CD14-positive monocyte (primary cell): ENCODE data around the gene SLC16A13. TPM values are rescaled to one million over a fixed set of nuclear protein-coding genes. Genes with fewer than 3 reads are reported as not detected.
A peak's percentile ranks its signal among the peaks of the same experiment; 100 is the strongest.

Experiments
- DNase-seq, 3 donors: peaks; one replicate each; pipeline ENCODE4 v3.0.0-alpha.2; 2011 to 2022
- H2AFZ ChIP-seq: 2 replicates; pipeline ENCODE4 v1.6.0; 2012; ENCODE audit warnings: mild to moderate bottlenecking, low read depth, low read length, inconsistent platforms; ENCODE audit not compliant: insufficient read depth, poor library complexity, severe bottlenecking
- H3K27ac ChIP-seq, 2 donors: 1 replicate in 1 of 2; 2 replicates in 1 of 2; pipeline ENCODE4 v1.5.1; 2012 to 2013; ENCODE audit warnings: low read length in 2 of 2, control low read depth in 1 of 2, inconsistent platforms in 1 of 2, low read depth in 1 of 2, mild to moderate bottlenecking in 1 of 2
- H3K27me3 ChIP-seq, 2 donors: one replicate each; pipeline versions ENCODE4 v1.6.0 to v1.6.1; 2011 to 2013; ENCODE audit warnings: low read length in 2 of 2; ENCODE audit not compliant: control insufficient read depth in 2 of 2, insufficient read depth in 2 of 2
- H3K36me3 ChIP-seq, 2 donors: replicated peaks in 1 of 2; 1 replicate in 1 of 2; 2 replicates in 1 of 2; pipeline versions ENCODE4 v1.5.1 to v1.6.1; 2012 to 2013; ENCODE audit warnings: low read length in 2 of 2, control low read depth in 1 of 2, inconsistent platforms in 1 of 2, mild to moderate bottlenecking in 1 of 2; ENCODE audit not compliant: insufficient read depth in 2 of 2, control insufficient read depth in 1 of 2
- H3K4me1 ChIP-seq, 2 donors: 1 replicate in 1 of 2; 2 replicates in 1 of 2; pipeline versions ENCODE4 v1.5.1 to v1.6.1; 2012 to 2013; ENCODE audit warnings: low read length in 2 of 2, control low read depth in 1 of 2, inconsistent platforms in 1 of 2, mild to moderate bottlenecking in 1 of 2, moderate library complexity in 1 of 2; ENCODE audit not compliant: insufficient read depth in 2 of 2, control insufficient read depth in 1 of 2
- H3K4me2 ChIP-seq: replicated peaks from 2 replicates; pipeline ENCODE3; 2012; ENCODE audit warnings: low read length, moderate library complexity, mild to moderate bottlenecking; ENCODE audit not compliant: poor library complexity, severe bottlenecking; ENCODE audit errors: extremely low read depth
- H3K4me3 ChIP-seq, 3 experiments: fragments of 200-600 bp in 1 of 3; sonication (generic) in 1 of 3; replicated peaks in 1 of 3; 1 replicate in 2 of 3; 2 replicates in 1 of 3; pipeline ENCODE4 v1.5.1; 2011 to 2013; ENCODE audit warnings: low read length in 3 of 3, mild to moderate bottlenecking in 3 of 3, control low read depth in 2 of 3, low read depth in 2 of 3, inconsistent platforms in 1 of 3, moderate library complexity in 1 of 3
- H3K79me2 ChIP-seq: 2 replicates; pipeline ENCODE4 v1.6.0; 2012; ENCODE audit warnings: mild to moderate bottlenecking, control low read depth, inconsistent platforms, low read length, moderate library complexity; ENCODE audit not compliant: insufficient read depth
- H3K9ac ChIP-seq: 2 replicates; pipeline ENCODE4 v1.6.0; 2017; ENCODE audit warnings: low read length, mild to moderate bottlenecking; ENCODE audit not compliant: insufficient read depth, poor library complexity, severe bottlenecking
- H3K9me3 ChIP-seq, 2 donors: replicated peaks in 1 of 2; 1 replicate in 1 of 2; 2 replicates in 1 of 2; pipeline versions ENCODE4 v1.5.1 to v1.6.1; 2012 to 2013; ENCODE audit warnings: low read length in 2 of 2, control low read depth in 1 of 2; ENCODE audit not compliant: control insufficient read depth in 1 of 2, insufficient read depth in 1 of 2
- H4K20me1 ChIP-seq: 2 replicates; pipeline ENCODE4 v1.6.0; 2012; ENCODE audit warnings: mild to moderate bottlenecking, low read length, control low read depth, moderate library complexity; ENCODE audit not compliant: insufficient read depth
- H3K27ac Mint-ChIP-seq, 7 donors: one replicate each; pipeline ENCODE4 v1.8.0; 2020; ENCODE audit warnings: mild to moderate bottlenecking in 7 of 7, mixed read lengths in 7 of 7, moderate library complexity in 6 of 7, inconsistent platforms in 2 of 7
- H3K27me3 Mint-ChIP-seq, 3 donors: one replicate each; pipeline ENCODE4 v1.8.0; 2021 to 2022; ENCODE audit warnings: low read depth in 3 of 3, mild to moderate bottlenecking in 3 of 3, mixed read lengths in 3 of 3, moderate library complexity in 3 of 3, inconsistent platforms in 1 of 3
- H3K36me3 Mint-ChIP-seq, 2 donors: one replicate each; pipeline ENCODE4 v1.8.0; 2020; ENCODE audit warnings: mixed read lengths in 2 of 2, inconsistent platforms in 1 of 2, mild to moderate bottlenecking in 1 of 2
- H3K4me1 Mint-ChIP-seq: one replicate; pipeline ENCODE4 v1.8.0; 2020; ENCODE audit warnings: mild to moderate bottlenecking, mixed read lengths
- H3K4me3 Mint-ChIP-seq, 2 donors: one replicate each; pipeline ENCODE4 v1.8.0; 2020; ENCODE audit warnings: mild to moderate bottlenecking in 2 of 2, mixed read lengths in 2 of 2, moderate library complexity in 1 of 2
- H3K9me3 Mint-ChIP-seq, 7 donors: one replicate each; pipeline ENCODE4 v1.8.0; 2020 to 2022; ENCODE audit warnings: mixed read lengths in 7 of 7, mild to moderate bottlenecking in 6 of 7, moderate library complexity in 6 of 7, inconsistent platforms in 2 of 7
- CTCF ChIP-seq: fragments of 200-600 bp; IDR thresholded peaks from one replicate; pipeline ENCODE4 v1.8.0; 2022; ENCODE audit warnings: antibody characterized with exemption, mild to moderate bottlenecking
- WGBS: methylation state at CpG from one replicate; pipeline ENCODE4 v1.1.5; 2013; ENCODE audit warnings: missing lambda C conversion rate; ENCODE audit not compliant: insufficient coverage; 5-methylcytosine and 5-hydroxymethylcytosine counted together
- intact Hi-C, 2 donors: fragments of 100-400 bp; cut with micrococcal nuclease; formaldehyde crosslinking; loops; one replicate each; pipeline versions ENCODE4 v1.15.0 to v1.15.1; 2023
- polyA plus RNA-seq, 3 donors: library from polyadenylated mRNA; depleted of rRNA in 1 of 3; unstranded in 2 of 3; stranded (reverse) in 1 of 3; fragments of 300-500 nt in 2 of 3; fragments of >200 nt in 1 of 3; fragmentation: Illumina TruSeq in 2 of 3; gene quantifications; 1 replicate in 2 of 3; 2 replicates in 1 of 3; pipeline ENCODE4 v1.2.3, GENCODE V29; 2012 to 2021

SLC16A13 gene
- polyA plus RNA-seq, 3 donors: 0.93 to 3.1 (median 2.2) TPM

GRCh38 chr17:7016886-7017826 is 18.7 kb upstream of the SLC16A13 start:
- Histone ChIP-seq H3K79me2 (peaks cover 27% of the 10 kb centered on the region), H3K4me3 (no peak overlapping the region), H3K4me1 (peaks cover 33 to 48% of the 10 kb centered on the region in 2 donors), H2AFZ (no peak overlapping the region), H3K9me3 (no peaks in the 10 kb centered on the region), H3K4me2 (no peak overlapping the region), H3K27ac (no peak overlapping the region), H4K20me1 (no peaks in the 10 kb centered on the region), H3K36me3 (peaks cover 12 to 15% of the 10 kb centered on the region in 2 donors), H3K9ac (no peak overlapping the region), H3K27me3 (peaks cover 0 to 12% of the 10 kb centered on the region in 2 donors)
- H3K27ac Mint-ChIP-seq: peak overlapping the region in 2 of 7 donors; percentile 27 to 32
- no peak for DNase-seq
- H3K27me3 Mint-ChIP-seq: peaks cover 15 to 20% (median 19%) of the 10 kb centered on the region in 3 donors
- H3K4me1 Mint-ChIP-seq: peaks cover 49% of the 10 kb centered on the region
- 78% methylated on average over 5 of the region's 20 CpGs for whole genome bisulfite sequencing
- H3K9me3 Mint-ChIP-seq: peaks cover 0 to 5% (median 0%) of the 10 kb centered on the region in 7 donors
- H3K4me3 Mint-ChIP-seq: no peak overlapping the region
- no peak for TF ChIP-seq CTCF
- H3K36me3 Mint-ChIP-seq: peaks cover 26 to 27% of the 10 kb centered on the region in 2 donors
- intact Hi-C loops: no loop called here

- WGBS: 22% methylated on average over 12 of the region's 12 CpGs
- no peak for DNase-seq
Observed at GRCh38 chr17:7017827-7018200, 18.0 kb upstream of the SLC16A13 start.

More at GRCh38 chr17:7017827-7018200, 18.0 kb upstream of the SLC16A13 start:
- Histone ChIP-seq H3K27me3 (peaks cover 0 to 19% of the 10 kb centered on the region in 2 donors), H3K79me2 (peaks cover 21% of the 10 kb centered on the region), H2AFZ (no peak overlapping the region), H3K27ac (no peak overlapping the region), H3K9ac (no peak overlapping the region), H3K9me3 (peaks cover 0 to 2% of the 10 kb centered on the region in 2 donors), H3K4me1 (peaks cover 40 to 54% of the 10 kb centered on the region in 2 donors), H4K20me1 (no peaks in the 10 kb centered on the region), H3K4me3 (no peak overlapping the region), H3K36me3 (peaks cover 12 to 15% of the 10 kb centered on the region in 2 donors), H3K4me2 (no peak overlapping the region)
- no peak for TF ChIP-seq CTCF
- intact Hi-C loops: no loop called here
- Mint-ChIP-seq H3K27ac (peak overlapping the region in 3 of 7 donors; percentile 27 to 34 (median 31)), H3K4me3 (no peak overlapping the region), H3K4me1 (peaks cover 55% of the 10 kb centered on the region), H3K9me3 (peaks cover 0 to 2% (median 0%) of the 10 kb centered on the region in 7 donors), H3K27me3 (peaks cover 22 to 26% (median 24%) of the 10 kb centered on the region in 3 donors), H3K36me3 (peaks cover 29% of the 10 kb centered on the region in 2 donors)
